BE2C (cell line): ENCODE measurements around the gene ANO6.

Experiments
- DNase-seq: peaks from one replicate; pipeline ENCODE4 v3.0.0-alpha.2; 2020
- H3K27me3 ChIP-seq: fragments of 250-450 bp; sonication (Bioruptor Pico); 2 replicates; pipeline ENCODE4 v1.5.1; 2020; ENCODE audit warnings: mild to moderate bottlenecking
- H3K36me3 ChIP-seq: fragments of 250-450 bp; sonication (Bioruptor Pico); 2 replicates; pipeline ENCODE4 v1.5.1; 2020; ENCODE audit warnings: mild to moderate bottlenecking
- H3K4me1 ChIP-seq: fragments of 250-450 bp; sonication (Bioruptor Pico); 2 replicates; pipeline ENCODE4 v1.5.1; 2020
- H3K4me3 ChIP-seq: 2 replicates; pipeline ENCODE4 v1.5.1; 2011; ENCODE audit warnings: low read depth, low read length
- H3K9me3 ChIP-seq: fragments of 250-450 bp; sonication (Bioruptor Pico); 2 replicates; pipeline ENCODE4 v1.5.1; 2020
- CTCF ChIP-seq: IDR thresholded peaks from 2 replicates; pipeline ENCODE4 v1.5.1; 2012; ENCODE audit warnings: mild to moderate bottlenecking, low read depth, low read length

Gene ANO6

GRCh38 chr12:45296046-45296586 lies 80.2 kb downstream of the ANO6 start:
- DNase-seq, result no peak
- Histone ChIP-seq H3K36me3 (no peaks in the 10 kb centered on the region; the same call in 1 of the 2 replicates), H3K9me3 (no peaks in the 10 kb centered on the region), H3K27me3 (no peaks in the 10 kb centered on the region), H3K4me3 (no peak overlapping the region), H3K4me1 (peaks cover 22% of the 10 kb centered on the region)
- no peak for TF ChIP-seq CTCF

DNA sequence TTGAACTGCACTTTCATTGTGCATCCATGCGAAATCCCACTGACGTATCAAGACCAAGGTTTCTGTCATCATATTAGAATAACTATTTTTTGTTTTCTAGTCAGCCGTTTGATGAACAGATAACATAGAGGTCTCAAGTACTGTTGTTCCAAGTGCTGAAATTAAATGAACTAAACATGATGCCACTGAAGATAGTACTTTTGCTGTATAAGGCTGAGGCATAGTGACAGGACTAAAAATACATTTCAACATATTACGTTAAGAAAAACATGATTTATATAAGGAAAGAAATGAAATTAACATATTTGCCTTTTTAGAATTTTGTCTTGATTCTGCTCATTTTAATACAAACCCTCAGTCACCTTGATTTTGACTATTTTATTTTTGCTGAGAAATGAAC lies 82.2 kb downstream of the ANO6 start:
- H3K36me3 ChIP-seq, result no peaks in the 10 kb centered on the region; the same call in none of the 2 replicates
- no peak overlapping the region for H3K4me3 ChIP-seq
- H3K4me1 ChIP-seq, result peaks cover 34% of the 10 kb centered on the region
- DNase-seq, result no peak
- TF ChIP-seq CTCF, result no peak
- H3K27me3 ChIP-seq, result no peaks in the 10 kb centered on the region
- H3K9me3 ChIP-seq, result no peaks in the 10 kb centered on the region

DNA sequence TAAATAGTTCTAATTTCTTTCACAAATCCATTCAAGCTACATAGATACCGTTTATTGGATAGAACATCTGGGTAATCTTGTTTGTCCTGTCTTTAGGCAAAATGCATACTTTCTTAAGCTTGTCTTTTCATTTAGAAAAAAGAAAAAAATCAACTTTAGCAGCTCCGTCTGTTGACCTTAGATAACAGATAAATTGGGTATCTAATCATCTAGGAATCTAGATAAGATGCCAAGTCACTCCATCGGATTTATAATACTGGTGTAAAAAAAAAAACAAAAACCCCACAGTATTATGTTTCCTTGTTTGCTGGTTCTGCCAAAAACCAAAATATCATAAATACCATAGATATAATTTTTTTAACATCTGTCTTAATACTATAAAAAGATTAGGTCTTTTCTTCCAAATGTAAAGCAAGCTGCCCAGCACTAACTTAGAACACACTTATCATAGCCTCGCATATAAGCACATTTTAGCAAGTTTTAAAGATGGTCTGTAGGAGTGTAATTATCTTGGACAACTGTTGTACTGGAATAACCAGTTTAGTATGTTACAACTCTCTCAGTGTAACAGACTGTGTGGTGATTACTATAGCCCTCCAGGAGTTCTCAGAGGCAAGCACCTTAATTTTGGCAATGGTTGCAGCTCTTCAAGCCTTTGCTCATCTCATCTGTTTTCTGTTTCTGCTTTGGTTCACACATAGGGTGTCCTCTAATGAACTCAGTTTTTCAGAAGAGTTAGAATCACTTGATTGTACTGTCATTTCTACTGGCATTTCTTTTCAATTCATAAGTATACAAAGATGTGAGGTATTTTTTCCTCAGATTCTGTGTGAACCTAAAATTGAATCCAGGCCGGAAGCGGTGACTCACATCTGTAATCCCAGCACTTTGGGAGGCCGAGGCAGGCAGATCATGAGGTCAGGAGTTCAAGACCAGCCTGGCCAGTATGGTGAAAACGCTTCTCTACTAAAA lies 83.1 kb downstream of the ANO6 start:
- Histone ChIP-seq H3K4me3 (no peak overlapping the region), H3K9me3 (no peaks in the 10 kb centered on the region)
- no peak for DNase-seq

DNA sequence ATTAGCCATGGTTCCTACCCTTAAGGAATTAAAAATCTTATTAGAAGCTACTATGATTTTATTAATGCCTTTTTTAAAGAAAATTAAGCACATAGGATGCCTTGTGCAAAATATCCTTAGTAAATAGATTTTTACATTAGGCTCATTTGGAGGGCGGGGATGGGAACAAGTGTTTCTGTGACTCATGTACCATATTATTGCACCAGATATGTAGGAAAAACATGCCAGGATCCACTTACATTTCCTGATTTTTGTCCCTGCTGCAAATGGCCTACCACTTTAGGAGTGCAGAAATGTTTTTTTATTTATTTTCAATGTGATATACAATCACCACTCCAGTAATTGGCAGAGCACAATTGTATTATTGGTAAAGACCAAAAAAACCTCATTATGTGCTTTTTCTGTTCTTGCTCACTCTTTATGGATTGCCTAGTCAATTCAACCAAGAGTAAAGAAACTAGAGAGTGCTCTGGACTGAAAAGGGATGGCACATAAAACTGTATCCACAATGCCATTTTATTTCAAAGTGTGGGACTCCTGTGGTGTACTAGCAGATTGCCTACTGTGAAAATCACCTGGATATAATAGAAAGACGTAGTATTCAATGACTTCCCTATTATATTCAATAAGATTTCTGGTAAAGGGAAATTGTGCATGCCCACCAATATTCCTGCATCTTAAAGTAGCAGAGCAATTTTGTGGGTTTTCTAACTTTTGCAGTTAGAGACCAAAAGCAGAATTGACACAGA lies 86.9 kb downstream of the ANO6 start:
- H3K27me3 ChIP-seq, result no peaks in the 10 kb centered on the region
- peaks cover 19% of the 10 kb centered on the region for H3K36me3 ChIP-seq
- peaks cover 29% of the 10 kb centered on the region for H3K4me1 ChIP-seq
- no peak for TF ChIP-seq CTCF
- H3K4me3 ChIP-seq, result no peak overlapping the region
- H3K9me3 ChIP-seq, result no peaks in the 10 kb centered on the region
- DNase-seq, result no peak

More for the DNA sequence above, 83.1 kb downstream of the ANO6 start:
- Histone ChIP-seq H3K4me1 (peaks cover 35% of the 10 kb centered on the region), H3K27me3 (no peaks in the 10 kb centered on the region), H3K36me3 (no peaks in the 10 kb centered on the region; the same call in none of the 2 replicates)
- no peak for TF ChIP-seq CTCF

GRCh38 chr12:45303945-45304344 lies 88.0 kb downstream of the ANO6 start:
- H3K27me3 ChIP-seq, result no peaks in the 10 kb centered on the region
- no peaks in the 10 kb centered on the region for H3K9me3 ChIP-seq
- H3K4me3 ChIP-seq, result no peak overlapping the region
- DNase-seq, result no peak
- peaks cover 23% of the 10 kb centered on the region for H3K4me1 ChIP-seq
- H3K36me3 ChIP-seq, result peaks cover 19% of the 10 kb centered on the region
- no peak for TF ChIP-seq CTCF
